GM18858 (cell line): ENCODE measurements around the gene CDC37L1.
"Not testable (repeated sequence)": the region's sequence is repeated elsewhere in the genome, so short reads cannot be mapped to it uniquely, and the experiment has no call there.

Source experiments
- ATAC-seq: cut with Tn5 transposase; IDR thresholded peaks from one replicate; pipeline ENCODE4 v1.9.1; 2021; ENCODE audit not compliant: unreplicated experiment

The CDC37L1 gene

GRCh38 chr9:4748612-4749011, 69.2 kb downstream of the CDC37L1 start:
- ATAC-seq = no peak

- no peak for ATAC-seq
These were observed 70.8 kb downstream of the CDC37L1 start for GRCh38 chr9:4750023-4750673.

DNA sequence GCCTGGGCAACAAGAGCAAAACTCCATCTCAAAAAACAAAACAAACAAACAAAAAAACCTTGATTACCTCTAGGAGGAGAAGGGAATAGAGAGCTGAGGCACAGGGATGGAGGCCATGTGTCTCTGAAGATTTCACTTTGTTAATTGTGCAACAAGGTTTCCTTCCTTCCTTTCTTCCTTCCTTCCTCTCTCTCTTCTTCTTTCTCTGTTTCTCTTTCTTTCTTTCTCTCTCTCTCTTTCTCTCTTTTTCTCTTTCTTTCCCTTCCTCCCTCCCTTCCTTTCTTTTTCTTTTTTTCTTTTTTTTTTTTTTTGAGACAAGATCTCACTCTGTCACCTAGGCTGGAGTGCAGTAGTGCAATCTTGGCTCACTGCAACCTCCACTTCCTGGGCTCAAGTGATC, 75.2 kb downstream of the CDC37L1 start:
- ATAC-seq = not testable (repeated sequence)

GRCh38 chr9:4755026-4755609, 75.7 kb downstream of the CDC37L1 start:
- no peak for ATAC-seq

GRCh38 chr9:4756420-4756819, 77.1 kb downstream of the CDC37L1 start:
- no peak for ATAC-seq
